IgD-negative memory B cell (primary cell): Measurements from ENCODE around the gene FAM118A. TPM values are rescaled to one million over a fixed set of nuclear protein-coding genes. Genes with fewer than 3 reads are reported as not detected.
A peak's percentile ranks its signal among the peaks of the same experiment; 100 is the strongest.
"Not testable (repeated sequence)": the region's sequence is repeated elsewhere in the genome, so short reads cannot be mapped to it uniquely, and the experiment has no call there.

ENCODE experiments used
- H3K27ac Mint-ChIP-seq, 3 donors: one replicate each; pipeline ENCODE4 v1.8.0; 2020 to 2022; ENCODE audit warnings: mild to moderate bottlenecking in 3 of 3, mixed read lengths in 3 of 3, moderate library complexity in 1 of 3
- H3K27me3 Mint-ChIP-seq: one replicate; pipeline ENCODE4 v1.8.0; 2021; ENCODE audit warnings: mixed read lengths
- H3K36me3 Mint-ChIP-seq: one replicate; pipeline ENCODE4 v1.8.0; 2020; ENCODE audit warnings: mild to moderate bottlenecking, mixed read lengths
- H3K4me1 Mint-ChIP-seq, 3 donors: one replicate each; pipeline ENCODE4 v1.8.0; 2020 to 2022; ENCODE audit warnings: mixed read lengths in 3 of 3, mild to moderate bottlenecking in 1 of 3
- H3K4me3 Mint-ChIP-seq, 4 donors: one replicate each; pipeline ENCODE4 v1.8.0; 2020 to 2022; ENCODE audit warnings: mild to moderate bottlenecking in 4 of 4, mixed read lengths in 4 of 4, moderate library complexity in 3 of 4
- H3K9me3 Mint-ChIP-seq, 3 donors: one replicate each; pipeline ENCODE4 v1.8.0; 2020 to 2021; ENCODE audit warnings: mixed read lengths in 3 of 3, mild to moderate bottlenecking in 1 of 3
- polyA plus RNA-seq: library from polyadenylated mRNA; unstranded; fragments of 300-500 nt; fragmentation: Illumina TruSeq; gene quantifications from one replicate; pipeline ENCODE4 v1.2.3, GENCODE V29; 2021

Gene FAM118A
- polyA plus RNA-seq, 1 donor from 2014 or later, result 24.0 TPM

DNA sequence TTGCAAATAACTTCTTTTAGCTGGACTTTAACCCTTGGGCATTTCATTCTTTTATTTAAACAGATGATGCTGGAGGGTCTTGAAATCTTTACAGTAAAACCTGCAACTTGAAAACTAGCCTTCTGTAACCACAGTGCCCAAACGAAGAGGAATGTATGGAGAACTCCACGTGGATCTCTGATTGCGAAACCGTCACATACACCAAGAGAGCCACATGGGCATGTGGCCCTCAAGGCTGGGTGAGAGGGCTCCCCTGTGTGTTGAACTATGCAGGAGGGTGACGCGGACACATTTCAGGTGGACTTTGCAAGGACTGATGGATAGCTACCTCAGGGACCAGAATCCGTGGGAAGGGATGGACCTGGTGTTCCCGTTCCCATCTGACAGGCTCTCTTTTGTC is 30.6 kb downstream of the FAM118A start:
- H3K4me3 Mint-ChIP-seq, result no peak overlapping the region
- no peaks in the 10 kb centered on the region for H3K27me3 Mint-ChIP-seq
- H3K27ac Mint-ChIP-seq, result peak overlapping the region in 1 of 3 donors; percentile 31

DNA sequence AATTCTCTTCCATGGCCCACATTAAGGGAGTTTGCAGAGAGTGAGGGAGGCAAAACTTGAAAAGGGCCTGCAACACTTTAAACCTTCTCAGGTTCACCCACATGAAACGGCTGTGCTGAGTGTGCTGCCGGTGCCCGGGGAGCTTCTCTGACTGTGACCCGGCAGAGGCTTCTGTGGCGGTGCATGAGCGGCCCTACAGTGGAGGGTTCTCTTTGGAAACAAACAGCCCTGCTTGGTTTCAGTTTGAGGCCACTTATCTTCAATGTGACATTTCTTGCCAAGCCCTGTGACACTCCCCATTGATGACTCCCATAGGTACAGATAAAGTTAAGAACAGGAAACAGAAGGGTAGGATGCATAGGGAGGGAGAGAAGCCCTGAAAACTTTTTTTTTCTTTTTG is 31.8 kb downstream of the FAM118A start:
- Mint-ChIP-seq H3K36me3 (peaks cover 13% of the 10 kb centered on the region), H3K4me1 (no peaks in the 10 kb centered on the region), H3K27ac (peak overlapping the region in 1 of 3 donors; percentile 10), H3K9me3 (no peaks in the 10 kb centered on the region), H3K4me3 (no peak overlapping the region), H3K27me3 (no peaks in the 10 kb centered on the region)

More for the DNA sequence above, 30.6 kb downstream of the FAM118A start:
- Mint-ChIP-seq H3K36me3 (peaks cover 16% of the 10 kb centered on the region), H3K4me1 (no peaks in the 10 kb centered on the region), H3K9me3 (no peaks in the 10 kb centered on the region)

DNA sequence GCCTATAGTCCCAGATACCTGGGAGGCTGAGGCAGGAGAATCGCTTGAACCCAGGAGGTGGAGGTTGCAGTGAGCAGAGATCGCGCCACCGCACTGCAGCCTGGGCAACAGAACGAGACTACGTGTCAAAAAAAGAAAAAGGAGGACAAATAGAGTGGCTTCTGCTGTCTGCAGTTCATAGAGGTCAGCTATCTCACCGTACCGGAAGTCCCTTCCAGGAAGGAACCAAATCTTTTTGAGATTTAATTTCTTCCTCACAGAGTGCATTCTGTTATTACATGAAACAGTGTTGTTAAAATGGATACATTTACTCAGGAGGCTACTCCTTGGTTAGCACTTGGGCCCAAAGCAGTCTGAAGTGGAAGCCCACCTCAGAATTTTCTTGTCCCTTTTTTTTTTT is 33.4 kb downstream of the FAM118A start:
- H3K36me3 Mint-ChIP-seq, result peaks cover 17% of the 10 kb centered on the region
- no peaks in the 10 kb centered on the region for H3K27me3 Mint-ChIP-seq
- H3K4me1 Mint-ChIP-seq, result no peaks in the 10 kb centered on the region
- no peak overlapping the region for H3K4me3 Mint-ChIP-seq
- peak overlapping the region in 1 of 3 donors; percentile 61 for H3K27ac Mint-ChIP-seq
- no peaks in the 10 kb centered on the region for H3K9me3 Mint-ChIP-seq

DNA sequence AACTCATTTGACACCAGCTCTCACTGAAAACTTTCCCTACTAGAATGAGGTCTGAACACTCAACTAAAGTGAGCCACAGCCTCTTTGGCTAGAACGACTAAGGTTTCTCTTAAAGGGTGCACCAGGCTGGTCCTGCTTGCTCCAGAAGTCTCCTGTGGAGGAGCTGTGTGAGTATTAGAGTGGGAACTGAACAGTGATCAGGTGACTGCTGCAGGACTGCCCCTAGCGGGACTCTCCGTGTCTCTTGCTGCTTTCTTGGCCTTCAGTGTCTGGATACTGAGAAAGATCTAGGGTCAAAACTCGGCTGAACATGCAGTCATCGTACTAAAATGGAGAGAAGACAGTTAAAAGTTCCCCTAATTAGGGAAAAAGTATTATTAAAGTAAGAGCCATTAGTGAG is 34.6 kb downstream of the FAM118A start:
- H3K9me3 Mint-ChIP-seq, result no peaks in the 10 kb centered on the region
- H3K27ac Mint-ChIP-seq, result no peak overlapping the region
- peaks cover 15% of the 10 kb centered on the region for H3K36me3 Mint-ChIP-seq
- H3K4me3 Mint-ChIP-seq, result no peak overlapping the region
- H3K4me1 Mint-ChIP-seq, result no peaks in the 10 kb centered on the region
- no peaks in the 10 kb centered on the region for H3K27me3 Mint-ChIP-seq

DNA sequence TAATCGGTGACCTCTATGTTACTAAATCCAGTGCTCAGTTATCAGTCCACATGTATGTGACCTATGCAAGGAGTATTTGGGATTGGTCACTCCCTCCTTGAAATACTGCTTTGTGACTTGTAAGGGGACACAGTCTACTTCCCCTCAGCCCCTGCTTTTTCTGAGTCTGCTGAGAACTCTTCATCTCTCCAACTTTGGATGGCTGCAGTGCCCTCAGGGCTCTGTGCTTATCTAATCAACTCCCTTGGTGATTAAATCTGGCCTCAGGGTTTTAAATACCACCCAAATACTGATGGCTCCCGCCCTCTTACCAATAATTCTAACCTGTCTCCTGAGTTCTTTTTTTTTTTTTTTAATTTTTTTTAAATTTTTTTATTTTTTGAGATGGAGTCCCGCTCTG is 40.2 kb downstream of the FAM118A start:
- Mint-ChIP-seq H3K9me3 (no peaks in the 10 kb centered on the region), H3K27ac (no peak overlapping the region), H3K36me3 (peaks cover 5% of the 10 kb centered on the region), H3K4me3 (no peak overlapping the region), H3K4me1 (no peaks in the 10 kb centered on the region), H3K27me3 (no peaks in the 10 kb centered on the region)

DNA sequence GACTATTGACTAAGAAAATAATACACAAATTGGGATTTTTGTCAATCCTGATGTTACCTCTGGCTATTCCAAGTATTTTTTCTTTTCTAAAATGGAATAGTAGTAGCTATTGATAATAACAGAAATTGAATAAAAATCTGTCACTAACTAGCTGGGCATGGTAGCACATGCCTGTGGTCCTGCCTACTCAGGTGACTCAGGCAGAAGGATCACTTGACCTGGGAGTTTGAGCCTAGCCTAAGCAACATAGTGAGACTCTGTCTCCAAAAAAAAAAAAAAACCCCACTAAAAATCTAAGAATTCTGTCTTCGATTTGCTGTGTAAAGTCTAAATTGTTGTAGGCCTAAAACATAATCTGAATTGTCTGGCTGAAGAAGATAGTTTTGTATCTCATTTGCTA is 42.2 kb downstream of the FAM118A start:
- Mint-ChIP-seq H3K9me3 (no peaks in the 10 kb centered on the region), H3K36me3 (peaks cover 1% of the 10 kb centered on the region), H3K27ac (no peak overlapping the region), H3K4me1 (no peaks in the 10 kb centered on the region), H3K27me3 (no peaks in the 10 kb centered on the region), H3K4me3 (no peak overlapping the region)

DNA sequence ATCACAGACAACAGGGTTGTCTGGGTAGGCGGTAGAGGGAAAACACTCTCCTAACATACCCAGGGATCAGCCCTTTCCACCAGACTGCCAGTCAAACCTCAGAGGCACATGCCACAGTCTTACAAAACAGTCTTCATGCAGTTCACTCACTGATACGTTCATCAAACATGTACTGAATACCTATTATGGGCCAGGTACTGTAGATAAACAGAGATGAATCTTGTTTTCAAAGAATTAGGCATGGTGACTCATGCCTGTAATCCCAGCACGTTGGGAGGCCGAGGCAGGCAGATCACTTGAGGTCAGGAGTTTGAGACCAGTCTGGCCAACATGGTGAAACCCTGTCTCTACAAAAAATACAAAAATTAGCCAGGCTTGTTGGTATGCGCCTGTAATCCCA is 43.0 kb downstream of the FAM118A start:
- H3K4me1 Mint-ChIP-seq, H3K4me3 Mint-ChIP-seq, H3K27me3 Mint-ChIP-seq, H3K27ac Mint-ChIP-seq, H3K36me3 Mint-ChIP-seq, H3K9me3 Mint-ChIP-seq: not testable (repeated sequence)

DNA sequence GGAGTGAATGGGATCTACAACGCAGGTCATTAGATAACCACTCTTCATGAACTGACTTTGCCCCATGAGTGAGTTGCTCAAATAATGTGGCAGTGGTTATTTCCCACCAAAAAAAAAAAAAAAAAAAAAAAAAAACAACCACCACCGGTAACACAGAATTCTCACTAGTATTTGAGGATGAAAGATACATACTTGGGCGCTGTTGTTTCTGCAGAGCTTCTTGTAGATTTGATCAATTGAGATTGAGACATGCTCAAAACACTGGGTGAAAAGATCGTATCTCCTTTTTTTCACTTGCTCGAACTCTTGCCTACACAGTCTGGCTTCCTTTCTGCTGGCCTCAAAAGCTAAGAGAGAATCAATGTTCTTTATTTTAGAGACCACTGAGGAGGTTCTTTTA is 44.1 kb downstream of the FAM118A start:
- Mint-ChIP-seq H3K4me1 (no peaks in the 10 kb centered on the region), H3K27me3 (no peaks in the 10 kb centered on the region), H3K36me3 (peaks cover 4% of the 10 kb centered on the region), H3K9me3 (no peaks in the 10 kb centered on the region), H3K27ac (no peak overlapping the region), H3K4me3 (no peak overlapping the region)

DNA sequence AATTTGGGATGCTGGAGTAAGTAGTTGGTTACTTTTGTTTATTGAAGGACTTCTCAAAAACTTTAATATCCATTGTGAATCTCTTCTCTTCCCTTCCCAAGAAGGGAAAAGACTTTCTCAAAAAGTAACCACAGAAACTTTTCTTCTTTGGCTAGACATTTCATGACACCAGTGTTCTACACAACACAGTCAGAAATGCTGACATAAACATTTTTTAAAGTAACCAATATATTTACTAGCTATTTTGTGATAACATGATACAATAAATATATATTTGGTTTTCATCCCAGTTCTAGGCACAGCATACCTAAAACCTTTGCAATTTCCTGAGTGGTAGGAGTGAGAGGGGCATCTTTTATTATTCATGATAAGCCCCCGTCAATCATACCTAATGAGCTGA is 47.8 kb downstream of the FAM118A start:
- H3K27ac Mint-ChIP-seq, result no peak overlapping the region
- peaks cover 4% of the 10 kb centered on the region for H3K36me3 Mint-ChIP-seq
- no peaks in the 10 kb centered on the region for H3K4me1 Mint-ChIP-seq
- no peaks in the 10 kb centered on the region for H3K27me3 Mint-ChIP-seq
- no peak overlapping the region for H3K4me3 Mint-ChIP-seq
- H3K9me3 Mint-ChIP-seq, result no peaks in the 10 kb centered on the region

DNA sequence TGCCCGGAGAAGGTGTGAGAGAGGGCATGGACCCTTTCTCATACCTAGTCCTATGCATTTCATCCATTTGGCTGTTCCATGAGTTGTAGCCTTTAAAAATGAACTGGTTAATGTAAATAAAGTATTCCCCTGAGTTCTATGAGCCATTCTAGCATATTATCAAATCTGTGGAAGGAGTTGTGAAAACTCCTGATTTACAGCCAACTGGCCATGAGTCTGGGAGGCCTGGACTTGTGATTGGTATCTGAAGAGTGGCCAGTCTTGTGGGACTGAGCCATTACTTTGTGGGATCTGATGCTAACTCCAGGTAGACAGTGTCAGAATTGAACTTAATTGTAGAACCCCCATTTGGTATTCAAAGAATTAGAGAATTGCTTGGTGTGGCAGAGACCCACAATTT is 48.4 kb downstream of the FAM118A start:
- H3K36me3 Mint-ChIP-seq, result peaks cover 4% of the 10 kb centered on the region
- H3K4me1 Mint-ChIP-seq, result no peaks in the 10 kb centered on the region
- H3K4me3 Mint-ChIP-seq, result no peak overlapping the region
- H3K27me3 Mint-ChIP-seq, result no peaks in the 10 kb centered on the region
- H3K9me3 Mint-ChIP-seq, result no peaks in the 10 kb centered on the region
- no peak overlapping the region for H3K27ac Mint-ChIP-seq

DNA sequence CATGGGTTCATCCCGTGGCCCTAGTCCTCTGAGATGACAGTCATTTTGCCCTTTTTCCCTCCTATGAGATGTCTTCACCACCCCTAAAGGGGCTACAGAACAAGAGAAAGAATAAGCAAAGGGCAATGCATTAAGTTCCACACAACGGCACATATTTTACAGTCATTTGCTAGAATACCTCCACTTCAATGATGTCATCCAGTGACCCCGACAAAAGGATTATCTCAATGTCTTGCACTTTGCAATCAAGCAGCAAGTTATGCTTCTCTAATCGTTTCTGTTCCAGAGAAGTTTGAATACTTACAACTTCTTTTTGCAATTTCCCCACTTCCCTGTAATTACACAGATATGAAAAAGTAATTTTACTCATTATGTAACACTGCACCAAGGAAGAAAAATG is 49.9 kb downstream of the FAM118A start:
- Mint-ChIP-seq H3K4me1 (no peaks in the 10 kb centered on the region), H3K27ac (no peak overlapping the region), H3K27me3 (peaks cover 3% of the 10 kb centered on the region), H3K9me3 (no peaks in the 10 kb centered on the region), H3K36me3 (peaks cover 4% of the 10 kb centered on the region), H3K4me3 (no peak overlapping the region)

DNA sequence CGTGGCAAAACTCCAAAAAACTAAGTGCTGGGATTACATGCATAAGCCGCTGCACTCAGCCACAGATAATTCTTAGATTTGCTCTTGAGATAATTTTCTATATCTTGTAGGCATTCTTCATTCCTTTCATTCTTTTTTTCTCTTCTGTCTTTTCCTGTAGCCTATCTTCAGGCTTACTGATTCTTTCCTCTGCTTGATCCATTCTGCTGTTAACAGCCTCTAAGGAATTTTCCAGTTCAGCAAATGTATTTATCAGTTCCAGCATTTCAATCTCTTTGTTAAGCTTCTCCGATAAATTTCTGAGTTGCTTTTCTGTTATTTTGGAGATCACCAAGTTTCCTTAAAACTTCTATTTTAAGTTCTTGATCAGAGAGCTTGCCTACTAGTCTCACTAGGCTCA is 57.0 kb downstream of the FAM118A start:
- Mint-ChIP-seq H3K4me3 (no peak overlapping the region), H3K27me3 (peaks cover 6% of the 10 kb centered on the region), H3K36me3 (peaks cover 2% of the 10 kb centered on the region), H3K4me1 (no peaks in the 10 kb centered on the region), H3K27ac (no peak overlapping the region), H3K9me3 (peaks cover 9 to 14% (median 9%) of the 10 kb centered on the region in 3 donors)

DNA sequence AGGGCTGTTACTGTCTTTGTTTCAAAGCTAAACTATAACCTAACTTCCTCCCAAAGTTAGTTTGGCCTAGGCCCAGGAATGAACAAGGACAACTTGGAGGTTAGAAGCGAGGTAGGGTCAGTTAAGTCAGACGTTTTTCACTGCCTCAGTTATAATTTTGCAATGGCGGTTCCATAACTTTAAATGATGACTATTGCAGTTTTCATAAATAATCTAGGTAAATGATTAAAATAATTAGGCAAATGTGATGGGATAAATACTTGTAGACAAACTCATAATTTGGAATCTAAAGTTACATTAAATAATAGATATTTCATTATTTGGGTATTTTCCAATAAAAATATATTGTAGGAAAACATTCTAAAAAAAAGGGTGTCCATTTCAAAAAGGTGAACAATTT is 63.9 kb downstream of the FAM118A start:
- not testable (repeated sequence) for H3K27ac Mint-ChIP-seq, H3K36me3 Mint-ChIP-seq

DNA sequence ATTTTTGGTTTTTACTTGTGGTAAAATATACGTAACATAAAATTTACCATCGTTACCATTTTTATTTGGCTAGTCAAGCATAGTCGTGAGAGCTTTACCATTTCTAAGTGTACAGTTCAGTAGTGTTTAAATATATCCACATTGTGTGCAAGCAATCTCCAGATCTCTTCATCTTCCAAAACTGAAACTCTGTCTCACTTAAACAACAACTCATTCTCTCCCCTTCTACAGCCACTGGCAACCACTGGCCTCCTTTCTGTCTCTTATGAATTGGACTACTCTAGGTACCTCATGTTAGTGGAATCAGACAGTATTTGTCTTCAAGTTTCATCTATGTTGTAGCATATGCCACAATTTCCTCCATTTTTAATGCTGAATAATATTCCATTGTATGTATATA is 66.3 kb downstream of the FAM118A start:
- H3K27ac Mint-ChIP-seq, result no peak overlapping the region
- H3K27me3 Mint-ChIP-seq, result peaks cover 2% of the 10 kb centered on the region

More for the DNA sequence above, 63.9 kb downstream of the FAM118A start:
- H3K4me3 Mint-ChIP-seq, H3K4me1 Mint-ChIP-seq, H3K9me3 Mint-ChIP-seq, H3K27me3 Mint-ChIP-seq: not testable (repeated sequence)

DNA sequence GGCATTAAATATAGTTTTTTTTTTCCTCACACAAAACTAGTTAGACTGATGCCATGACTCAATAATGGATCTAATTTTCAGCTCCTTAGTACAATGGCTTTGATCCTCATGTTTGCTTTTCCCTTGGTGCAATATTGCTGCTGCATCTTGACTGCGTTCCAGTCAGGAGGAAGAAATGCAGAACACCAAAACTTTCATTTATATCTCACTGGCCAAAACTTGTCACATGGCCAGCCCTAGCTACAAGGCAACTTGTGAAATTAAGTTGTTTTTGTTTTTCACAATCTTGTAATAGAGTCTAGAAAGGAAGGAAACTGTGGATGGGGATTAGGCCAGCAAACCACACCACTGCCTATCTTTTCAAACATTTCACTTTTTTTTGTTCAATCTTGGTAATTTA is 67.0 kb downstream of the FAM118A start:
- Mint-ChIP-seq H3K27ac (no peak overlapping the region), H3K4me1 (no peaks in the 10 kb centered on the region), H3K9me3 (no peaks in the 10 kb centered on the region), H3K36me3 (peaks cover 1% of the 10 kb centered on the region), H3K4me3 (no peak overlapping the region), H3K27me3 (peaks cover 1% of the 10 kb centered on the region)

More for the DNA sequence above, 66.3 kb downstream of the FAM118A start:
- Mint-ChIP-seq H3K4me1 (no peaks in the 10 kb centered on the region), H3K36me3 (peaks cover 1% of the 10 kb centered on the region), H3K9me3 (no peaks in the 10 kb centered on the region), H3K4me3 (no peak overlapping the region)

DNA sequence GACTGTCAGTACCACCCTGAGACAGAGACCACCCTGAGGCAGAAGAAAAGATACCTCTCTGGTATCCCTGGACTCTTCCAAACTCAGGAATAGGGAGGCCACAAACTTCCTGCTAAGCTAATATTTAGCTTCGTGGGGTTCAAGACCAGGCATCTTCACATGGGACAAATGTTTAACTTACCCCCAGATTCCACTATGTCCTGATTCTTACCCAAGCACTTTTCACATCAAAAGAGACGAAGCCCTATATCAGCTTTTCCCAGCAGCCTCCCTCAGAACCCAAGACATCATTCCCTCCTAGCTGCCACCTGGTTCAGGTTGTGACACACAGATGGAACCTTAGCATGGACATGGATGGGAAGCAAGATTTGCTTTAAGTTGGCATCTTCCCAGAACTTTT is 71.6 kb downstream of the FAM118A start:
- peaks cover 2% of the 10 kb centered on the region for H3K36me3 Mint-ChIP-seq
- H3K4me3 Mint-ChIP-seq, result no peak overlapping the region
- peaks cover 6% of the 10 kb centered on the region for H3K27me3 Mint-ChIP-seq
- H3K27ac Mint-ChIP-seq, result no peak overlapping the region
- no peaks in the 10 kb centered on the region for H3K4me1 Mint-ChIP-seq
- no peaks in the 10 kb centered on the region for H3K9me3 Mint-ChIP-seq

DNA sequence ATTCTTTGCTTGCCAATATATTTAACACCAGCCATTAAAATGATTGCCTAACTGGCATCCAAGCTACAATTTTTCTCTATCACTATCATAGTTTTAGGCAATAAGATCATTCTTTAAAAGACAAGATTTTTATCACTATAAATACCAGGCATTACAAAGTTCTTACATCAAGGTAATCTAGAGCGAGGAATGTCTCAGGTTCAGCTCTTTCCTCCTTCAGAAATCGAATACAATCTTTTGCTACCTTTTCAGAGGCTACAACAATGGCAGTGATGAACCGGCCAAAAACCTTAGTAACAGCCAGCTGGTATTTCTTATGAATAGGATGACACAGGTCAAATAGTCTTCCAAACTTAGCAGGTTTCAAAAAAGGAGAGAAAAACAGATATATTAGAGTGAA is 79.8 kb downstream of the FAM118A start:
- no peak overlapping the region for H3K4me3 Mint-ChIP-seq
- H3K36me3 Mint-ChIP-seq, result no peaks in the 10 kb centered on the region
- no peaks in the 10 kb centered on the region for H3K9me3 Mint-ChIP-seq
- H3K27me3 Mint-ChIP-seq, result peaks cover 11% of the 10 kb centered on the region
- no peak overlapping the region for H3K27ac Mint-ChIP-seq
- no peaks in the 10 kb centered on the region for H3K4me1 Mint-ChIP-seq
